OCI-LY1 (cell line): ENCODE data around the gene THEM5.

Experiments used
- EZH2 ChIP-seq: fragments of 200-600 bp; sonication (generic), shearing (Covaris generic); IDR thresholded peaks from 2 replicates; pipeline ENCODE4 v1.8.0; 2017; ENCODE audit warnings: borderline replicate concordance, mixed run types, mild to moderate bottlenecking, antibody characterized with exemption, low read length, moderate library complexity, mixed read lengths
- TF ChIP-seq, protein P1 (sequence below): fragments of 200-600 bp; sonication (generic), shearing (Covaris generic); IDR thresholded peaks from 2 replicates; pipeline ENCODE4 v1.5.1; 2017; ENCODE audit warnings: mild to moderate bottlenecking, antibody characterized with exemption, low read length, moderate library complexity, mixed read lengths

DNA sequence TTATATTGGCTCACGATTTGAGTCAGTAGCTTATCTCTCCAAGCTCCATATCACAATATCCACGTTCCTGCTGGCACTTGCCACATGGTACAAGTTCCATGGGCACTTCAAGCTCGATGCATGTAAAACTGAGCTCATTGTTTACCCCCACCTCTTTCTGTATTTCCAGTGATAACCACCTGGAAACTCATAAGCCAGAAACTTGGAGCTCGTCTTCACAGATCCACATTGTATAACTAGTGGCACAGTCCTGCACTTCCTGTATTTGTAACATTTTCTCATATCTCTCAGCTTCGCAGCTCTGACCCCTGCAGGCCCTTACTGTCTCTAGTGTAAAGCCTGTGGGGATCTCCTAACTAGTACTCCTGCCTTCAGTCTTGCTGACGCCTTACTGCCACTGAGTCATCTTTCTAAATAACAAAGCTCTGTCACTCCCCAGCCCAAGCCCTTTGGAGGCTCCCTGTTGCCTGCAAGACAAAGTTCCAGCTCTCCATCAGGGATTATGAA lies 7.4 kb downstream of the THEM5 start:
- TF ChIP-seq, protein P1, sequence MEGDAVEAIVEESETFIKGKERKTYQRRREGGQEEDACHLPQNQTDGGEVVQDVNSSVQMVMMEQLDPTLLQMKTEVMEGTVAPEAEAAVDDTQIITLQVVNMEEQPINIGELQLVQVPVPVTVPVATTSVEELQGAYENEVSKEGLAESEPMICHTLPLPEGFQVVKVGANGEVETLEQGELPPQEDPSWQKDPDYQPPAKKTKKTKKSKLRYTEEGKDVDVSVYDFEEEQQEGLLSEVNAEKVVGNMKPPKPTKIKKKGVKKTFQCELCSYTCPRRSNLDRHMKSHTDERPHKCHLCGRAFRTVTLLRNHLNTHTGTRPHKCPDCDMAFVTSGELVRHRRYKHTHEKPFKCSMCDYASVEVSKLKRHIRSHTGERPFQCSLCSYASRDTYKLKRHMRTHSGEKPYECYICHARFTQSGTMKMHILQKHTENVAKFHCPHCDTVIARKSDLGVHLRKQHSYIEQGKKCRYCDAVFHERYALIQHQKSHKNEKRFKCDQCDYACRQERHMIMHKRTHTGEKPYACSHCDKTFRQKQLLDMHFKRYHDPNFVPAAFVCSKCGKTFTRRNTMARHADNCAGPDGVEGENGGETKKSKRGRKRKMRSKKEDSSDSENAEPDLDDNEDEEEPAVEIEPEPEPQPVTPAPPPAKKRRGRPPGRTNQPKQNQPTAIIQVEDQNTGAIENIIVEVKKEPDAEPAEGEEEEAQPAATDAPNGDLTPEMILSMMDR = no peak
- TF ChIP-seq EZH2 = no peak
